Jurkat, Clone E6-1 (cell line): Measurements from ENCODE around the gene ACOT2.
"Not testable (repeated sequence)": the region's sequence is repeated elsewhere in the genome, so short reads cannot be mapped to it uniquely, and the experiment has no call there.

Experiments used
- DNase-seq: peaks from one replicate; pipeline ENCODE4 v3.0.0-alpha.2; 2011; ENCODE audit warnings: low read depth, low spot score
- H3K4me3 ChIP-seq: 2 replicates; pipeline ENCODE4 v1.5.1; 2011; ENCODE audit warnings: mild to moderate bottlenecking, low read length, control low read depth, moderate library complexity

The ACOT2 gene

GRCh38 chr14:73566935-73567334 is 2.1 kb upstream of the ACOT2 start:
- H3K4me3 ChIP-seq: not testable (repeated sequence)

GRCh38 chr14:73567358-73567757 is 1.7 kb upstream of the ACOT2 start:
- DNase-seq: no peak
- H3K4me3 ChIP-seq: no peak overlapping the region

More at GRCh38 chr14:73566935-73567334, 2.1 kb upstream of the ACOT2 start:
- not testable (repeated sequence) for DNase-seq

DNA sequence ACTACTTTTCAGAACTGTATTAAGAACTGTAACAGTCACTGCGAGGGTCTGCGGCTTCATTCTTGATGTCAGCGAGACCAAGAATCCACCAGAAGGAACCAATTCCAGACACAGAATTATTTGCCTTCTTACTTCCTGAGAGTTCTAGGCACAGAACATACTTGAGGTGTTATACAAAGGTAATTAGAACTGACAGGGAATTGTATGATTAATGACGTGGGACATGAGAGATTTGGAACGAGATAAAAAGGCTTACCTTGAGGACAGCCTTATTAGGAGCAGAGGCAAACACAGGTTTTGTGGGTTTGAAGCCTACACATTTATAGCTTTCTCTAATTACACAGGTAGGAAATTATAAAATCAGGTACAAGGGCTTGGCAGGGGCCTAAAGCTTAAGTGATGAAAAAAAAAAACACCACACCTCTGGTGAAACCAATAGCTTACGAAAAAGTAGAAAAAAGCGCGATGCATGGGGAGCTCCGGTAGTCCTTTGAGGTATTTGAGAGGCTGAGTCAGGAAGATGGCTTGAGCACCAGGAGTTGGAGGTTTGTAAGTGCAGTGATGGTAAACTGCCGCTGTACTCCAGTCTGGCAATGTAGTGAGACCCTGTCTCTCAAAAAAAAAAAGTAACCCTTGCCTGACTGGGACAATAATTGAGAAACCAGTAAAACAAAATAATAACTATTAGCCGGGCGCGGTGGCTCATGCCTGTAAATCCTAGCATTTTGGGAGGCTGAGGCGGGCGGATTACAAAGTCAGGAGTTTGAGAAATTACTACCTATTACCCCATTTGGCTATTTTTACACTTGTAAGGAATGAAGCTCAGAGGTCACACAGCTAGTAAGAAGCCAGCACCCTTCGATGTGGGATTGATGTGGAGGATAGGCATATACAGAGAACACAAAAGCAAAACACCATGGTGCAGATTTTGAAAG is 795 bp upstream of the ACOT2 start:
- H3K4me3 ChIP-seq: no peak overlapping the region
- no peak for DNase-seq

DNA sequence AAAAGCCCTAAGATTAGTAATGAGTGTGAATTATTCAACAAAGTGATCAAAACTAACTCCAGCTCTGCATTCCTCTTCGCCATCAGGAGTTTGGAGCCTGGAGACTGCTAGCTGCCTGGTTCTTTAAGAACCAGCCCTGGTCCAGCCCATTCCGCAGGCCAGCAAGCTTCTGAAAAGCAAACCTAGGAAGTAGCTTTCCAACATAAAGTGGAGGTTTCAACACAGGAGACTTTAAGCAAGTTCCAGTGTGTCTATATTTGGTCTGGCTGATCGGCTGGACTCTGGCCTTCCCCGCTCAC is 178 bp upstream of the ACOT2 start:
- not testable (repeated sequence) for DNase-seq, H3K4me3 ChIP-seq

GRCh38 chr14:73570913-73571312 is 1.9 kb downstream of the ACOT2 start:
- H3K4me3 ChIP-seq, DNase-seq: not testable (repeated sequence)

- DNase-seq: not testable (repeated sequence)
Observed at GRCh38 chr14:73573034-73573433, 4.0 kb downstream of the ACOT2 start.

DNA sequence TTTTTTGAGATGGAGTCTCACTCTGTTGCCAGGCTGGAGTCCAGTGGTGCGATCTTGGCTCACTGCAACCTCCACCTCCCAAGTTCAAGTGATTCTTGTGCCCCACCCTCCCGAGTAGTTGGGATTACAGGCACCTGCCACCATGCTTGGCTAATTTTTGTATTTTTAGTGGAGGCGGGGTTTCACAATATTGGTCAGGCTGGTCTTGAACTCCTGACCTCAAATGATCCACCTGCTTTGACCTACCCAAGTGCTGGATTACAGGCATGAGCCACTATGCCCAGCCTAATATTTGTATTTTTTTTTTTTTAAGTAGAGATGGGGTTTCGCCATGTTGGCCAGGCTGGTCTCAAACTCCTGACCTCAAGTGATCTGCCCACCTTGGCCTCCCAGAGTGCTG is 4.7 kb downstream of the ACOT2 start:
- not testable (repeated sequence) for DNase-seq, H3K4me3 ChIP-seq

More at GRCh38 chr14:73573034-73573433, 4.0 kb downstream of the ACOT2 start:
- H3K4me3 ChIP-seq: not testable (repeated sequence)

- H3K4me3 ChIP-seq, DNase-seq: not testable (repeated sequence)
Observed at GRCh38 chr14:73574251-73574650, 5.2 kb downstream of the ACOT2 start.

GRCh38 chr14:73576391-73576790 is 7.4 kb downstream of the ACOT2 start:
- DNase-seq: no peak
- H3K4me3 ChIP-seq: no peak overlapping the region

- DNase-seq, H3K4me3 ChIP-seq: not testable (repeated sequence)
Observed at GRCh38 chr14:73577214-73577613, 8.2 kb downstream of the ACOT2 start.

GRCh38 chr14:73582102-73582979 is 13.3 kb downstream of the ACOT2 start:
- not testable (repeated sequence) for H3K4me3 ChIP-seq, DNase-seq

- no peak for DNase-seq
- no peak overlapping the region for H3K4me3 ChIP-seq
Observed at GRCh38 chr14:73588695-73589094, 19.7 kb downstream of the ACOT2 start.

- no peak for DNase-seq
- H3K4me3 ChIP-seq: no peak overlapping the region
Observed at GRCh38 chr14:73589116-73589515, 20.1 kb downstream of the ACOT2 start.

GRCh38 chr14:73590673-73591004 is 21.6 kb downstream of the ACOT2 start:
- DNase-seq, H3K4me3 ChIP-seq: not testable (repeated sequence)

- no peak within 1 kb of the TSS for H3K4me3 ChIP-seq
- no peak for DNase-seq
Observed at GRCh38 chr14:73591690-73592449, 22.9 kb downstream of the ACOT2 start, which contains the start of gene ACOT4. Gene ACOT4 (plus strand): TSS chr14:73591873. CDS start chr14:73591960, 87 bp downstream.

GRCh38 chr14:73594491-73594890 is 25.5 kb downstream of the ACOT2 start:
- H3K4me3 ChIP-seq: no peak overlapping the region
- DNase-seq: no peak

- no peak for DNase-seq
- no peak overlapping the region for H3K4me3 ChIP-seq
Observed at GRCh38 chr14:73599499-73599898, 30.5 kb downstream of the ACOT2 start.

DNA sequence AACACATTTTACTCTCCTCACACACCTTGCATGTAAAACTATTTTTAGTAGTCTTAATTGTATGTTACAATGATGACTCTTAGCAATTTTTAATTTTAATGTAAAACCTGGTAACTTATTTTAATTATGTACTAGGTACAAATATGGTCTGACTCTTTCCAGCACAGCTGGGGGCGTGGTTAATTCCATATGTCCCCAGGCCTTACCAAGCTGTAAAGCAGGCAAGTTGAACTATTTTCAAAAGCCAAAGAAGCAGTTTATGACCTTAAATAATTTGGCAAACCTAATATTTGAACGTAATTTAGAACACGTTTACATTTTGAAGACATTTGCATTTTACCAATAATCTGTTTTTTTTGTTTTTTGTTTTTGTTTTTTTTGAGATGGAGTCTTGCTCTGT is 34.0 kb downstream of the ACOT2 start:
- DNase-seq: no peak
- H3K4me3 ChIP-seq: no peak overlapping the region

DNA sequence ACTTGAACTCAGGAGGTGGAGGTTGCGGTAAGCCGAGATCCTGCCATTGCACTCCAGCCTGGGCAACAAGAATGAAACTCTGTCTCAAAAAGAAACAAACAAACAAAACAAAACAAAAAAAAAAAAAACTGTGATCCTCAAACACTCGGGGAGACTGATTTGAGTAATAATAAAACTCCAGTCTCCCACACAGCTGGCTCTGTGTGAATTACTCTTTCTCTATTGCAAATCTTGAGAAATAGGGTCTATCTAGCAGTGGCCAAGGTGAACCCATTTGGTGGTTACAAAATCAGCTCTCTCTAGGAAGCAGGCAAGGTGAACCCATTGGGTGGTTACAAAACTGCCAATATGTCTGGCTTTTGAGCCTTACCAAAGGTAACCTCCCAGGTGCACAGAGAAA is 37.3 kb downstream of the ACOT2 start:
- no peak for DNase-seq
- H3K4me3 ChIP-seq: no peak overlapping the region
